WERI-Rb-1 (cell line): Measurements from ENCODE around the gene DDX10.

Experiments used
- DNase-seq: peaks from one replicate; pipeline ENCODE4 v3.0.0-alpha.2; 2020
- H3K27ac ChIP-seq: fragments of 250-450 bp; sonication (Bioruptor Pico); 2 replicates; pipeline ENCODE4 v1.5.1; 2020; ENCODE audit warnings: mild to moderate bottlenecking, moderate library complexity
- H3K27me3 ChIP-seq: fragments of 250-450 bp; sonication (Bioruptor Pico); 2 replicates; pipeline ENCODE4 v1.5.1; 2021; ENCODE audit warnings: mild to moderate bottlenecking, low read depth, moderate library complexity; ENCODE audit not compliant: insufficient read depth, severe bottlenecking
- H3K36me3 ChIP-seq: fragments of 250-450 bp; sonication (Bioruptor Pico); 2 replicates; pipeline ENCODE4 v1.5.1; 2020; ENCODE audit warnings: mild to moderate bottlenecking, moderate library complexity
- H3K4me3 ChIP-seq: 2 replicates; pipeline ENCODE4 v1.5.1; 2011; ENCODE audit warnings: low read depth, mild to moderate bottlenecking, control low read depth, low read length
- H3K9me3 ChIP-seq: fragments of 250-450 bp; sonication (Bioruptor Pico); 2 replicates; pipeline ENCODE4 v1.5.1; 2021; ENCODE audit warnings: mild to moderate bottlenecking, moderate library complexity; ENCODE audit not compliant: severe bottlenecking
- CTCF ChIP-seq: IDR thresholded peaks from 2 replicates; pipeline ENCODE4 v1.5.1; 2011; ENCODE audit warnings: low read depth, mild to moderate bottlenecking, control low read depth, inconsistent platforms, low read length

The DDX10 gene

GRCh38 chr11:108970221-108970991, 305.5 kb downstream of the DDX10 start:
- no peak overlapping the region for H3K27ac ChIP-seq
- H3K36me3 ChIP-seq: no peaks in the 10 kb centered on the region
- no peak overlapping the region for H3K4me3 ChIP-seq
- DNase-seq: no peak
- no peaks in the 10 kb centered on the region for H3K27me3 ChIP-seq
- H3K9me3 ChIP-seq: no peaks in the 10 kb centered on the region
- no peak for TF ChIP-seq CTCF

- TF ChIP-seq CTCF: no peak
- no peak for DNase-seq
- no peaks in the 10 kb centered on the region for H3K27me3 ChIP-seq
- H3K4me3 ChIP-seq: no peak overlapping the region
- H3K36me3 ChIP-seq: no peaks in the 10 kb centered on the region
- no peak overlapping the region for H3K27ac ChIP-seq
- H3K9me3 ChIP-seq: no peaks in the 10 kb centered on the region
These were observed 308.7 kb downstream of the DDX10 start for GRCh38 chr11:108973402-108974162.

GRCh38 chr11:108975026-108975425, 310.2 kb downstream of the DDX10 start:
- Histone ChIP-seq H3K36me3 (no peaks in the 10 kb centered on the region), H3K27ac (no peak overlapping the region), H3K9me3 (no peaks in the 10 kb centered on the region), H3K27me3 (no peaks in the 10 kb centered on the region), H3K4me3 (no peak overlapping the region)
- DNase-seq: no peak
- no peak for TF ChIP-seq CTCF

GRCh38 chr11:108975641-108976071, 310.8 kb downstream of the DDX10 start:
- no peaks in the 10 kb centered on the region for H3K27me3 ChIP-seq
- TF ChIP-seq CTCF: no peak
- H3K9me3 ChIP-seq: no peaks in the 10 kb centered on the region
- H3K4me3 ChIP-seq: no peak overlapping the region
- no peaks in the 10 kb centered on the region for H3K36me3 ChIP-seq
- DNase-seq: peak; percentile 82
- H3K27ac ChIP-seq: peak overlapping the region; percentile 45

GRCh38 chr11:108983636-108984420, 319.0 kb downstream of the DDX10 start:
- Histone ChIP-seq H3K9me3 (no peaks in the 10 kb centered on the region), H3K4me3 (no peak overlapping the region), H3K36me3 (no peaks in the 10 kb centered on the region), H3K27me3 (no peaks in the 10 kb centered on the region), H3K27ac (no peak overlapping the region)
- no peak for DNase-seq
- no peak for TF ChIP-seq CTCF
